Activated naive CD8-positive, alpha-beta T cell treated with anti-CD3 and anti-CD28 coated beads for 36 hours (primary cell): Measurements from ENCODE around the gene IFNAR1. TPM values are rescaled to one million over a fixed set of nuclear protein-coding genes. Genes with fewer than 3 reads are reported as not detected.
A peak's percentile ranks its signal among the peaks of the same experiment; 100 is the strongest.

Source experiments
- DNase-seq: peaks from one replicate; pipeline ENCODE4 v3.0.0; 2021
- H3K27ac Mint-ChIP-seq: one replicate; pipeline ENCODE4 v1.8.0; 2022; ENCODE audit warnings: mild to moderate bottlenecking, moderate library complexity, mixed read lengths
- H3K27me3 Mint-ChIP-seq: one replicate; pipeline ENCODE4 v1.8.0; 2022; ENCODE audit warnings: mild to moderate bottlenecking, mixed read lengths
- H3K36me3 Mint-ChIP-seq: one replicate; pipeline ENCODE4 v1.8.0; 2021; ENCODE audit warnings: mild to moderate bottlenecking, mixed read lengths
- H3K4me1 Mint-ChIP-seq: one replicate; pipeline ENCODE4 v1.8.0; 2021; ENCODE audit warnings: mixed read lengths
- H3K4me3 Mint-ChIP-seq: one replicate; pipeline ENCODE4 v1.8.0; 2022; ENCODE audit warnings: mild to moderate bottlenecking, moderate library complexity, mixed read lengths
- H3K9me3 Mint-ChIP-seq: one replicate; pipeline ENCODE4 v1.8.0; 2022; ENCODE audit warnings: mixed read lengths
- total RNA-seq, 2 experiments: library from RNA; stranded (reverse); gene quantifications; one replicate each; pipeline ENCODE4 v1.2.3, GENCODE V29; 2021

The IFNAR1 gene
- total RNA-seq, 2 experiments from 2014 or later: 32.3 to 34.7 TPM

DNA sequence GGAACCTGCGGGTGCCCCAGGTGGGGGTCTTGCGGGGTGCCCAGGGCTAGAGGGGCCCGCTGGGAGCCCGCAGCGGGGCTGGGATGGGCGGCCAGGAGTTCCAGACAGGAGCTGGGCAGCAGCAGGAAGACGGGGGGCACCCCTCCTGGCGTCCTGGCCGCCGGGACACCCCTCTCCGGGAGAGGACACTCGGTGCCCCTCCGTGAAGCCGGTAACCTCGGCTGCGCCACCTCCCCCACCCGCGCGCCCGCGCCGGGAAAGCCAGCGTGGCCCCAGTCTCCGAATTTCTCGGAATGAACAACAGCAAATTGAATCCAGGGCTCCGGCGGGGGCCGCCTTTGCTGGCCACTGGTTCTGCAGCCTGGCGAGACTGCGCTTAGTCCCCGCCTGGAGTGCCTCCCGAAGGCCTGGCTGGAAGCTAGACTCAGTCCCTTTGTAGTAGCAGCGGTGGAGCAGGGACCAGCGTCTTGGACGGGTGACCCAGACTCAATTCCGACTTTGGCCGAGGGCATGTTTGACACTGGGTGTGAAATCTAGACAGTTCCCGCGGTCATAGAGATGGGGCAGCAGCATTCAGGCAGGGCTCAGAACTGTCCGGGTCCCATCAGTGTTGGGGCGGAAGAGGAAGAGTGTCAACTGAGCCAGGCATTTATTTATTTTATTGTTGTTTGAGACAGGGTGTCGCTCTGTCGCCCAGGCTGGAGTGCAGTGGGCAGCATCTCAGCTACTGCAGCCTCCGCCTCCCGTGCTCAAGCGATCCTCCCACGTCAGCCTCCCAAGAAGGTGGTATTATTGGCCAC is 79.2 kb downstream of the IFNAR1 start:
- H3K4me1 Mint-ChIP-seq: peaks cover 41% of the 10 kb centered on the region
- peaks cover 9% of the 10 kb centered on the region for H3K36me3 Mint-ChIP-seq
- peak overlapping the region; percentile 76 for H3K27ac Mint-ChIP-seq
- H3K27me3 Mint-ChIP-seq: peaks cover 11% of the 10 kb centered on the region
- H3K4me3 Mint-ChIP-seq: peak overlapping the region; percentile 86
- DNase-seq: peak; percentile 28
- H3K9me3 Mint-ChIP-seq: no peaks in the 10 kb centered on the region

DNA sequence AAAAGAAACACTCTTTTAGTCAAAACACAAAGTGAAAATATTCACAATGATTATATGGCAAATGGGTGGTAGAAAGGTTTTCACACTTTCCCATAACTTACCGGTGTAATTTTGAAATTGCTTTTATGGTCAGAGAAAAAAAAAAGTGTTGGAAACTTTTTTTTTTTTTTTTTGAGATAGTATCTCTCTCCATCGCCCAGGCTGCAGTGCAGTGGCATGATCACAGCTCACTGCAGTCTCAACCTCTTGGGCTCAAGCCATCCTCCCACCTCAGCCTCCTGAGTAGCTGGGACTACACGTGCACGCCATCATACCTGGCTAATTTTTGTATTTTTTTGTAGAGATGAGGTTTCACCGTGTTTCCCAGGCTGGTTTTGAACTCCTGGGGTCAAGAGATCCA is 81.7 kb downstream of the IFNAR1 start:
- peaks cover 3% of the 10 kb centered on the region for H3K27me3 Mint-ChIP-seq

More for the DNA sequence above, 81.7 kb downstream of the IFNAR1 start:
- H3K27ac Mint-ChIP-seq: peak overlapping the region; percentile 29
- H3K4me1 Mint-ChIP-seq: peaks cover 47% of the 10 kb centered on the region
- DNase-seq: no peak
- H3K36me3 Mint-ChIP-seq: peaks cover 16% of the 10 kb centered on the region
- H3K9me3 Mint-ChIP-seq: no peaks in the 10 kb centered on the region
- no peak overlapping the region for H3K4me3 Mint-ChIP-seq

Other genes with a start within 250 kb of the IFNAR1 start
- 10 to 100 TPM; 36.9 to 43.7 TPM for gene IFNAR2, start 95.0 kb upstream of the IFNAR1 start, total RNA-seq
- 10 to 100 TPM; 25.3 to 25.9 TPM for gene IL10RB, start 58.6 kb upstream of the IFNAR1 start, total RNA-seq
- gene IFNGR2, start 78.4 kb downstream of the IFNAR1 start, total RNA-seq: 1 to 10 TPM; 5.6 to 5.7 TPM
- 10 to 100 TPM; 14.6 to 15.7 TPM for gene TMEM50B, start 155.0 kb downstream of the IFNAR1 start, total RNA-seq
- gene DNAJC28, start 166.7 kb downstream of the IFNAR1 start, total RNA-seq: under 1 TPM; 0.23 to 0.58 TPM
- 100 to 1,000 TPM; 259 to 265 TPM for gene GART, start 217.1 kb downstream of the IFNAR1 start, total RNA-seq
- 100 to 1,000 TPM; 283 to 328 TPM for gene SON, start 218.1 kb downstream of the IFNAR1 start, total RNA-seq